Suppressor macrophage (primary cell): Measurements from ENCODE around the gene DIP2A.

Experiments used
- DNase-seq, 4 experiments: peaks; one replicate each; pipeline ENCODE4 v3.0.0-alpha.2; 2020 to 2022

The DIP2A gene

GRCh38 chr21:46598581-46599572 is 140.2 kb downstream of the DIP2A start:
- DNase-seq: no peak

- DNase-seq: no peak
These were observed 141.6 kb downstream of the DIP2A start for GRCh38 chr21:46600305-46600704.

- no peak for DNase-seq
These were observed 142.3 kb downstream of the DIP2A start for GRCh38 chr21:46600978-46601377.

- DNase-seq: no peak
These were observed 144.5 kb downstream of the DIP2A start for GRCh38 chr21:46603228-46603627.

- DNase-seq: no peak
These were observed 145.8 kb downstream of the DIP2A start for GRCh38 chr21:46604329-46604974.

- DNase-seq: peak; percentile 37 to 70 (median 62)
These were observed 146.5 kb downstream of the DIP2A start, which contains the start of gene S100B for GRCh38 chr21:46604975-46605766. Gene S100B, minus strand, starts transcription at chr21:46605082. Its CDS starts 2,667 bp downstream, at chr21:46602415.

GRCh38 chr21:46605767-46606426 is 147.2 kb downstream of the DIP2A start:
- DNase-seq: peak; percentile 82 to 92 (median 90)

- DNase-seq: peak in 1 of 4 experiments; percentile 14
These were observed 147.7 kb downstream of the DIP2A start for GRCh38 chr21:46606427-46606813.

GRCh38 chr21:46607636-46608035 is 148.9 kb downstream of the DIP2A start:
- DNase-seq: peak in 3 of 4 experiments; percentile 14 to 31 (median 21)

- no peak for DNase-seq
These were observed 150.0 kb downstream of the DIP2A start for GRCh38 chr21:46608672-46609111.

GRCh38 chr21:46610018-46610701 is 151.5 kb downstream of the DIP2A start:
- DNase-seq: no peak

- DNase-seq: no peak
These were observed 154.7 kb downstream of the DIP2A start for GRCh38 chr21:46613391-46613790.

- no peak for DNase-seq
These were observed 157.4 kb downstream of the DIP2A start for GRCh38 chr21:46616050-46616449.

GRCh38 chr21:46616656-46617055 is 158.0 kb downstream of the DIP2A start:
- DNase-seq: no peak

- DNase-seq: no peak
These were observed 158.8 kb downstream of the DIP2A start for GRCh38 chr21:46617267-46618051.

GRCh38 chr21:46618738-46619379 is 160.2 kb downstream of the DIP2A start:
- peak in 2 of 4 experiments; percentile 29 to 30 for DNase-seq
